GM19467 (cell line): ENCODE data around the gene INCENP.
"Not testable (repeated sequence)": the region's sequence is repeated elsewhere in the genome, so short reads cannot be mapped to it uniquely, and the experiment has no call there.

Experiments
- ATAC-seq: cut with Tn5 transposase; IDR thresholded peaks from one replicate; pipeline ENCODE4 v1.9.1; 2021; ENCODE audit warnings: mild to moderate bottlenecking, moderate library complexity; ENCODE audit not compliant: unreplicated experiment

Gene INCENP

GRCh38 chr11:62123669-62124185, at the start of gene INCENP:
Gene INCENP (plus strand): TSS chr11:62124011. CDS start chr11:62128162, 4,151 bp downstream.
- peak; percentile 94 for ATAC-seq

DNA sequence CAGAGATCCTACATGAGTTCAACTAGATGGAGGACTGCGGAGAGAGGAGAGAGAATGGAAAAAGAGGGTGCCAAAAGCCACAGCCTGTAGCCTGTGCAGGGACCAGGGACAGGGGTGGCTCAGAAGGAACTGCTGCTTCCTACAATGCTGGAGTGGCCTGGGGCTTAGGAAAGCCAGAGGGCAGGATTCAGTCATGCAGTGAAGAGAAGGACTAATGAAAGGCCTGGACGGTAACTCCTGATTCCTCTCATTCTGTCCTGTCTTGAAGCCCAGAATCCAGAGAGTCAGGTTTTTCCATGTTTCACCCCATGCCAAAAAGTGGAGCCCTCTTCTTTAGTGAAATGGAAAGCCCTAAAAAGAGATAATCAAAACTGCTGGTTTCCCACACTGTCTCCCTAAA, 48.4 kb upstream of the INCENP start:
- no peak for ATAC-seq

GRCh38 chr11:62077132-62077531, 46.7 kb upstream of the INCENP start:
- no peak for ATAC-seq

GRCh38 chr11:62081378-62082291, 42.2 kb upstream of the INCENP start:
- ATAC-seq: no peak

DNA sequence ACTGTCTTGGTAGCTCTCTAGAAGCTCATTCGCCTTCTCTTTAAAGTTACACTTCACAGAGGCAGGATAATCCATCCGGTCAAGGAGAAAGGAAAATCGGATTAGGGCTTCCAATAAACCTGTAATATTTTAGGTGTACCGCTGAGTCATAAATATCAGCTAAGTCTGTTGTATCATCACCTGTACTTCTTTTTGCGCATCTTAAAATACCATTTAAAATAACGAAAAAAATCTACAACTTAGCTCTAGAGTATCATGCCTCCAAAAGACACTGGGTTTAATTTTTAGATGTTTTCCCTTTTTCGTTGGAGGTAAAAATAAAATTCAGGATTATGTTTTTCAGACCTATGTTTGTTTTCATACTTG, 41.5 kb upstream of the INCENP start:
- no peak for ATAC-seq

DNA sequence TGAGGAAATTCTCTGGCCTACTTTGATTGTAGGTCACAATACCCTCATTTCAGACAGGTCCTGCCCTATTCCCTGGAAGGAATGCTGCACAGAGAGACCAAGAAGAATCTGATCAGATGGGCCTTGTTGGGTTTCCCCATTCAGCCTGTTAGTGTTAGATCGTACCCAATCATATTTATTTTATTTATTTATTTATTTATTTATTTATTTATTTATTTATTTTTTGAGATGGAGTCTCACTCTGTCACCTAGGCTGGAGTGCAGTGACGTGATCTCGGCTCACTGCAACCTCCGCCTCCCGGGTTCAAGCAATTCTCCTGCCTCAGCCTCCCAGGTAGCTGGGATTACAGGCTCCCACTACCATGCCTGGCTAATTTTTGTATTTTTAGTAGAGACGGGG, 39.0 kb upstream of the INCENP start:
- ATAC-seq: not testable (repeated sequence)

DNA sequence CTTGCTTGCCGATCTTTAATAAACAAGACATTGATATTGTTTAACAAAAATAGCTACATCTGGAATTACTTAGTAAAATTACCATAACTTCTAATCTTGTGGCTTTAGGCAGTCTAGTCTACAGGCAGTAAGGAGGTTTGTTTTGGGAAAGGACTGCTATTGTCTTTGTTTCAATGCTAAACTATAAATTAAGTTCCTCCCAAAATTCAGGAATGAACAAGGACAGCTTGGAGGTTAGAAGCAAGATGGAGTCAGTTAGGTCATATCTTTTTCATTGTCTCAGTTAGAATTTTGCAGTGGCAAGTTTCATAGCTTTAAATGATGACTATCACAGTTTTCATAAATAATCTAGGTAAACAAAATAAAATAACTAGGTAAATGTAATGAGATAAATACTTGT, 36.1 kb upstream of the INCENP start:
- no peak for ATAC-seq

DNA sequence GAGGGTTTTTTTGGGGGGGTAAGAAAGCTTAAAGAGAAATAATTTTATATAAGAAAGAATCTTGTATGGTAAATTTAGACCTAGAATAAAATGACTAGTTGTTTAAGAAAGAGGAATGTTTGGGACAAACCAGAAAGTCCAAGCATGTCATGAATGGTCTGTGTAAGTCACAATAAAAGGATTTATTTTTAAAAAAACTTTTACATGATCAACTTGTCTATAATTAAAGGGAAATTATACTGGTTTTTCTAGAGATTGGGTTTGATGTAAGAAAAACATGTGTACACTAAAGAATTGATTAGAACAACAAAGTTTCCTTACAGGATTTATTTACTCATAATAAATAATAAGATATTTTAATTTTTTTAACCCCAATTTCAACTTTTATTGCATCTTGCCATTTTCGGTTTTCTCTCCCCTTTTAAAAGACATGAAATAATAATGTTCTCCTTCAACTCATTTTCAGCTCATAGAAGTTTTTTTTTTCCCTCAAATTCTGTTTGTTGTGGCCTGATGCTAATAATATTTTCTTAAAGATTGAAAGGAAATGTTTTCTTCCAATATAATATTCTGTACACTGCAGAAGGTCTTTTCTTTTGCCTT, 35.4 kb upstream of the INCENP start:
- ATAC-seq: no peak

DNA sequence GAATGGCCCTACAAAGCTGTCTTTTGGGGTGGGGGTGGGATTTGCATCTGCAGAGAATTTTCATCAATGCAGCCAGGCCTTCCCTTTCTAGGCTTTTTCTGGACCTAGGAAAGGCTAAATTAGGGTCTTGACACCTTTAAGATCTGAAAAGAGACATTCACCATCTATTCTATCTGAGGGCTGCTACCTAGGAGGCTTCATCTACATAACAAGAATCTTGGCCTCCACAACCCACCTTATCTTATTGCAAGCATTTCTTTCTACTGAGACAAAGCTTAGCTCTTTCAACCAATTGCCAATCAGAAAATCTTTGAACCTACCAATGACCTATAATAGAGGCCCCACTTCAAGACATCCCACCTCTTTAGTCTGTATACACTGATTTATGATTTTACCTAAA, 20.7 kb upstream of the INCENP start:
- ATAC-seq: no peak

- no peak for ATAC-seq
Measured at GRCh38 chr11:62103986-62104385, 19.8 kb upstream of the INCENP start.

GRCh38 chr11:62104816-62105653, 18.8 kb upstream of the INCENP start:
- no peak for ATAC-seq

GRCh38 chr11:62105667-62106191, 18.1 kb upstream of the INCENP start:
- no peak for ATAC-seq

DNA sequence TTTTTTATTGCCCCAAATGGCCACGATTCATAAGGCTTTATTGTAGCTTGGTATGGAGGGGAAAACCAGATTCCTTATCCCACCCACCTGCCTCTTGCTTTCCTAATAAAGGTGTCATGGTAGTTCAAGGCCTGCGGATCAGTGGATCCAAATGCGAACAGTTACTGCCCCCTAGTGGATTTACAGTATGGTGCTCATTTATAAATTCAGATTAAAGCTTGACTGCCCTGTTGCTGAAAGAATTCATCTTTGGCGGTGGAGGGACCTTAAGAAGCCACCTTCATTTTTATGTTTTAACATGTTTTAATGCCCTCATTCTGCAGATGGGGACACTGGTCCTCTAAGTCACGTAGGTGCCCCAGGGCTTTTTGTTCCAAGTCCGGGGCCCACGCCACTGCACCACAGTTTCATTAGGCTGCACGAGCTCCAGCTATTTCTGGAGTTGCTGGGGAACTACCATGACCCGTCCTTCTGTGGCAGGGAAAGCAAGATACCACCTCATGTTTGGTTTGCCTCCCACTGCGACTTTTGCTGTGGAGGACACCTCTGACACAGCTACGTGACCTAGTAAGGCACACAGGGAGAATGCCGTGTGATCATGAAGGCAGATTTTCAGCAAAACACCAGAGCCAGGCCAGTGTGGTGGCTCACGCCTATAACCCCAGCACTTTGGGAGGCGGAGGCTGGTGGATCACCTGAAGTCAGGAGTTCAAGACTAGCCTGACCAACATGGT, 15.6 kb upstream of the INCENP start:
- no peak for ATAC-seq

- ATAC-seq: no peak
Measured at GRCh38 chr11:62108971-62109404, 14.8 kb upstream of the INCENP start.

GRCh38 chr11:62115085-62115694, 8.6 kb upstream of the INCENP start:
- ATAC-seq: no peak

DNA sequence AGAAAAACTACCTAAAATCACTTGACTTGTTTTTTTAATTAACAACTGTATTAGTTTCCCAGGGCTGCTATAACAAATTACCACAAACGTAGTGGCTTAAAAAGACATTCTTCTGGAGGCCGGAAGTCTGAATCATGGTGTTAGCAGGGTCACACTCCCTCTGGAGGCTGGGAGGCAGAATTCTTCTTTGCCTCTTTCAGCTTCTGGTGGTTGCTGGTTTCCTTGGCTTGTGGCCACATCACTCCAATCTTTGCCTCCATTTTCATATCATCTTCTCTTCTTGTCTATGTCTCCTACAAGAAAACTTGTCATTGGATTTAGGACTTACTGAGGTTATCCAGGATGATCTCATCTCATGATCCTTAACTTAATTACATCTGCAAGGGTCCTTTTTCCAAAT, 7.4 kb upstream of the INCENP start:
- no peak for ATAC-seq

GRCh38 chr11:62119569-62119968, 4.2 kb upstream of the INCENP start:
- ATAC-seq: no peak

DNA sequence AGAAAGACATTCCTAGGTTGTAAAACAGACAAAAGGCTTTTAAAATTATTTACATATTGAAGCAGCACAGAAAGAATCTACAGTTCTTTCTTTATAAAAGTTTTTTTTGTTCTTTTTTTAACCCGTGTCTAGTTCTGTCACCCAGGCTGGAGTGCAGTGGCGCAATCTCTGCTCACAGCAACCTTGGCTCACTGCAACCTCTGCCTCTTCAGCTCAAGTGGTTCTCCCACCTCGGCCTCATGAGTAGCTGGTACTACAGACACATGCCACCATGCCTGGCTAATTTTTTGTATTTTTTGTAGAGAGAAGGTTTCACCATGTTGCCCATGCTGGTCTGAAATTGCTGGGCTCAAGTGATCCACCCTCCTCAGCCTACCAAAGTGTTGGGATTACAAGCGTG, 3.8 kb upstream of the INCENP start:
- ATAC-seq: no peak

GRCh38 chr11:62120431-62120830, 3.4 kb upstream of the INCENP start:
- no peak for ATAC-seq

DNA sequence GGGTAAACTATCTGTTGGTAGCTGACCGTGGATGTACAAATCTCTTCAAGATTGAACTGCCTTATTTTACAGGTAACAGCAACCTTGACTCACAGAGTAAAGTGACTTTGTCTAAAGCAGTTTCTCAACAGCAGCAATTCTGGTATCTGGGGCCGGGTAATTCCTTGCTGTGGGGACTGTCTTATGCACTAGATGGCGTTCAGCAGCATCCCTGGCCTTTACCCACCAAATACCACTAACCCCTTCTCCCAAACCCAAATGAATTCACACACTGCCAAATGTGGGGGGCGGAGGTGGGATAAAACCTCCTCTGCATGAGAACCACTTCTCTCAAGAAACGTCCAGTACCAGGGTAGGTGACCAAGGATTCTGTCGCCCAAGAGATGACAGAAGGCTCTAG, 1.7 kb upstream of the INCENP start:
- no peak for ATAC-seq
